SU-DHL-6 (cell line): ENCODE measurements around the gene ULK3.

Source experiments
- H2AFZ ChIP-seq: fragments of 200-600 bp; sonication (generic); 2 replicates; pipeline ENCODE4 v1.6.1; 2014; ENCODE audit warnings: low read depth, mild to moderate bottlenecking, moderate library complexity, mixed read lengths, antibody characterized with exemption, low read length; ENCODE audit not compliant: severe bottlenecking
- H3F3A ChIP-seq: fragments of 200-600 bp; shearing (Covaris generic); 2 replicates; pipeline ENCODE4 v1.6.0; 2016; ENCODE audit warnings: antibody characterized with exemption, mild to moderate bottlenecking; ENCODE audit not compliant: insufficient read depth
- H3K27ac ChIP-seq: fragments of 200-600 bp; sonication (generic); 2 replicates; pipeline ENCODE4 v1.5.1; 2016; ENCODE audit warnings: low read depth, mild to moderate bottlenecking, low read length, moderate library complexity, mixed read lengths
- H3K27me3 ChIP-seq: fragments of 200-600 bp; sonication (generic), shearing (Covaris generic); 2 replicates; pipeline ENCODE4 v1.6.0; 2014; ENCODE audit warnings: mild to moderate bottlenecking, low read length
- H3K36me3 ChIP-seq: fragments of 200-600 bp; sonication (generic); 2 replicates; pipeline ENCODE4 v1.6.1; 2014; ENCODE audit warnings: mild to moderate bottlenecking, low read length, mixed read lengths
- H3K4me2 ChIP-seq: fragments of 300-600, 200-600 bp; shearing (Covaris generic), sonication (generic); 2 replicates; pipeline ENCODE4 v1.6.0; 2014; ENCODE audit warnings: low read length, low read depth, mild to moderate bottlenecking; ENCODE audit not compliant: poor library complexity, severe bottlenecking
- H3K4me3 ChIP-seq: fragments of 200-600 bp; sonication (generic); 2 replicates; pipeline ENCODE4 v1.5.1; 2014; ENCODE audit warnings: antibody characterized with exemption, low read length, mild to moderate bottlenecking, mixed read lengths; ENCODE audit not compliant: insufficient read depth, poor library complexity, severe bottlenecking
- H3K79me2 ChIP-seq: fragments of 200-600 bp; sonication (generic); 2 replicates; pipeline ENCODE4 v1.6.1; 2014; ENCODE audit warnings: mild to moderate bottlenecking, low read length, moderate library complexity; ENCODE audit not compliant: insufficient read depth
- H3K9ac ChIP-seq: fragments of 200-600 bp; sonication (generic); 2 replicates; pipeline ENCODE4 v1.7.0; 2014; ENCODE audit warnings: mild to moderate bottlenecking, low read length
- H3K9me2 ChIP-seq: fragments of 200-600 bp; sonication (generic); replicated peaks from 2 replicates; pipeline ENCODE4 v1.6.1; 2014; ENCODE audit warnings: low read length; ENCODE audit not compliant: insufficient read depth
- H3K9me3 ChIP-seq: fragments of 200-600 bp; sonication (generic); 2 replicates; pipeline ENCODE4 v1.6.1; 2014; ENCODE audit warnings: low read length, mixed read lengths; ENCODE audit not compliant: insufficient read depth
- H4K20me1 ChIP-seq: fragments of 200-600 bp; sonication (generic); 2 replicates; pipeline ENCODE4 v1.6.1; 2014; ENCODE audit warnings: low read depth, mild to moderate bottlenecking, antibody characterized with exemption, low read length, moderate library complexity, mixed read lengths
- EZH2phosphoT487 ChIP-seq: fragments of 200-600 bp; sonication (generic), shearing (Covaris generic); conservative IDR thresholded peaks from 2 replicates; pipeline ENCODE4 v1.6.1; 2018; ENCODE audit warnings: mild to moderate bottlenecking, antibody characterized with exemption, low read length, moderate library complexity, mixed read lengths
- TF ChIP-seq, protein P1 (sequence below): fragments of 200-600 bp; sonication (generic); IDR thresholded peaks from one replicate; pipeline ENCODE4 v1.5.1; 2017; ENCODE audit warnings: antibody characterized with exemption, mild to moderate bottlenecking, low read length, moderate library complexity; ENCODE audit not compliant: insufficient read depth, poor library complexity, severe bottlenecking

ULK3 gene

DNA sequence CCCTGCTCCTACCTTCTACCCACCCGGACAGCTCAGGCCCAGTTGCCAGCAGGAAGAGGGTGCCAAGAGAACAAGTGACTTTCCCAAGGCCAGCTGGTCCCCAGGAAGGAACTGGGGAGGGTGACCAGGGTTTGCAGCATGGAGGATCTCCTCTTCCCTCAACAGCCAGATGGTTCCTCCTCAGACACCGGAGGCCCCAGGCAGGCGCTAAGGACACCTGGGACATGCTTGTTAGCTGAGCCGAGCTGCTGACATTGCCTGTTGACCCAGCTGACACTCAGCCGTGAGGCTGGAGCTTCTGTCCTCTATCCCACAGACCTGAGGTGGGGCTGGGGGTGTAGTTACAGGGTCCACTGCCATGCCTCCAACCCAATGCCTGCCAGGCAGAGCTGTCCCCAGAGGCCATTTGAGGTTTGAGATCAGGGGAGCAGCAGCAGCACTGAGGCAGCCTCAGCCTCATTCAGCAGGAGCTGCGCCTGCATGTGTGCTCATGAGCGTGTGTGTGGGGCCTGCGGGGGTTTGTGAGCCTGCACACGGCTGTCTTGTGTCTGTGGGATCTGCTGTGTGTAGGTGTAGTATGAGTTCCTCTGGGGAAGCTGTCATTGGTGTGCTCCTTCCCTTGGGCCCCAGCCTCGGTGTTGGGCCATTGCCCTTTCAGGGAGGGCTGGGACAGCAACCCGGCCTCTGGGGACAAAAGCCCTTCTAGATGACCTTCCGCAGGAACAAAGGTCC, 9.4 kb downstream of the ULK3 start:
- Histone ChIP-seq H3K4me2 (no peak overlapping the region), H3K79me2 (no peaks in the 10 kb centered on the region)
- TF ChIP-seq, protein P1, sequence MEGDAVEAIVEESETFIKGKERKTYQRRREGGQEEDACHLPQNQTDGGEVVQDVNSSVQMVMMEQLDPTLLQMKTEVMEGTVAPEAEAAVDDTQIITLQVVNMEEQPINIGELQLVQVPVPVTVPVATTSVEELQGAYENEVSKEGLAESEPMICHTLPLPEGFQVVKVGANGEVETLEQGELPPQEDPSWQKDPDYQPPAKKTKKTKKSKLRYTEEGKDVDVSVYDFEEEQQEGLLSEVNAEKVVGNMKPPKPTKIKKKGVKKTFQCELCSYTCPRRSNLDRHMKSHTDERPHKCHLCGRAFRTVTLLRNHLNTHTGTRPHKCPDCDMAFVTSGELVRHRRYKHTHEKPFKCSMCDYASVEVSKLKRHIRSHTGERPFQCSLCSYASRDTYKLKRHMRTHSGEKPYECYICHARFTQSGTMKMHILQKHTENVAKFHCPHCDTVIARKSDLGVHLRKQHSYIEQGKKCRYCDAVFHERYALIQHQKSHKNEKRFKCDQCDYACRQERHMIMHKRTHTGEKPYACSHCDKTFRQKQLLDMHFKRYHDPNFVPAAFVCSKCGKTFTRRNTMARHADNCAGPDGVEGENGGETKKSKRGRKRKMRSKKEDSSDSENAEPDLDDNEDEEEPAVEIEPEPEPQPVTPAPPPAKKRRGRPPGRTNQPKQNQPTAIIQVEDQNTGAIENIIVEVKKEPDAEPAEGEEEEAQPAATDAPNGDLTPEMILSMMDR, result no peak
- no peak for TF ChIP-seq EZH2phosphoT487

DNA sequence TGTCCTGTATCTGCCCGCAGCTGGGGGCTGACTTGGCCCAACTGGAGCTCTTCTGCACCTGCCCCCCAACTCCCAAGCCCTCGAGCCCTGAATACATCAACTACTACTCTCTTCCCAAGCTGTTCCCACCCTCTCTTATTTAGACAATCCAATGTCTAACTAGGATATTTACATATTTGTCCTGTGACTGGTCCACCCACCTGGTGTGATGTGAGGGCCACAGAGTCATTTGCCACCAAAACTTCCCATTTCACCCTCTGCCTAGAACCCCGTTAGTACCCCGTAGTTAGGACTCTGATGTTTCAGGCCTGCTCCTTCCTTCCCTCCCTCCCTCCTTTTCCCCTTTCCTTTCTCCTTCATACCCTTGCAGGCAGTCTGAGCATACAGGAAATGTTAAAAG, 10.1 kb downstream of the ULK3 start:
- Histone ChIP-seq H3K27me3 (no peaks in the 10 kb centered on the region), H3K9ac (no peak overlapping the region), H2AFZ (no peak overlapping the region), H3K36me3 (no peaks in the 10 kb centered on the region), H3F3A (no peaks in the 10 kb centered on the region), H3K79me2 (no peaks in the 10 kb centered on the region), H3K4me2 (no peak overlapping the region), H3K9me2 (no peaks in the 10 kb centered on the region), H4K20me1 (no peaks in the 10 kb centered on the region), H3K9me3 (no peaks in the 10 kb centered on the region), H3K4me3 (no peak overlapping the region), H3K27ac (no peak overlapping the region)
- TF ChIP-seq, protein P1, result no peak
- no peak for TF ChIP-seq EZH2phosphoT487

More for the DNA sequence above, 9.4 kb downstream of the ULK3 start:
- Histone ChIP-seq H2AFZ (no peak overlapping the region), H3K9ac (no peak overlapping the region), H3K9me2 (no peaks in the 10 kb centered on the region), H3K36me3 (no peaks in the 10 kb centered on the region), H3K4me3 (no peak overlapping the region), H4K20me1 (no peaks in the 10 kb centered on the region), H3K27ac (no peak overlapping the region), H3K27me3 (no peaks in the 10 kb centered on the region), H3K9me3 (no peaks in the 10 kb centered on the region), H3F3A (no peaks in the 10 kb centered on the region)

DNA sequence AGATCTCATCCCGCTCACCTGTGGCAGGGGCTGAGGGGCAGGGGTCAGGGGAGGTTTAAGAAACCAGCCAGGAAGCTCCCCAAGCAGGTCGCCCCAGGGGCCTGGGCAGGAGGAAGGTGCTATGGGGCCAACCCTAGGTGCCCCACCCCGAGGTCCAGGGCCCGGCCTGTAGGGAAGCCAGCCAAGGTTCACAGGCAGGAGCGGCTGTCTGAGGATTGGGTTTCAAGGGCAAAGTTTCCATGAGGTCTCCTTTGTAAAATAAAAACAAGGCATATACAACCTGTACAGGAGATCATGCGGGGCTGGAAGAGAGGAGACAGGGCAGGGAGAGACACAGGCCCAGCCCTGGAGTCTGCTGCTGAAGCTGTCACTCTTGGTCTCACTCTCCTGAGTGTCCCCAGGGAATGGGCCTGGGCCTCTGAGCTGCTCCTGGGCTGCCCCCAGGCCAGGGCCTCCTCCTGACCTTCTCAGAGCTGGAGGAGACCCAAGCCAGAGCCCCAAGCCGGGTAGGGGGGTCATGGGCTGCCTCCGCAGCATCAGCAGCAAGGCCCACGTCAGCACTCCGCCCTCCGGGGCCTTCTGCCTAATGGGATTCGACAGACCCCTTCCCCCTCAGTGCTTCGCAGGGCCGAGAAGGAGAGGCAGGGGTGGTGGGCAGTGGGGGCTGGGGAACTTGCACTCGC, 11.0 kb downstream of the ULK3 start:
- no peaks in the 10 kb centered on the region for H3K27me3 ChIP-seq
- H3K4me3 ChIP-seq, result no peak overlapping the region
- H3K9me2 ChIP-seq, result no peaks in the 10 kb centered on the region
- H3K9ac ChIP-seq, result no peak overlapping the region
- no peaks in the 10 kb centered on the region for H3K79me2 ChIP-seq
- H3K27ac ChIP-seq, result no peak overlapping the region
- H2AFZ ChIP-seq, result no peak overlapping the region
- H3F3A ChIP-seq, result no peaks in the 10 kb centered on the region
- H4K20me1 ChIP-seq, result no peaks in the 10 kb centered on the region
- H3K36me3 ChIP-seq, result no peaks in the 10 kb centered on the region
- TF ChIP-seq, protein P1, result no peak
- no peak for TF ChIP-seq EZH2phosphoT487
- H3K4me2 ChIP-seq, result no peak overlapping the region
- H3K9me3 ChIP-seq, result no peaks in the 10 kb centered on the region
